GM18519 (cell line): ENCODE measurements around the gene SKP1.
"Not testable (repeated sequence)": the region's sequence is repeated elsewhere in the genome, so short reads cannot be mapped to it uniquely, and the experiment has no call there.

Experiments used
- ATAC-seq: cut with Tn5 transposase; IDR thresholded peaks from one replicate; pipeline ENCODE4 v1.9.1; 2021; ENCODE audit warnings: mild to moderate bottlenecking, moderate library complexity; ENCODE audit not compliant: unreplicated experiment, low FRiP score

Gene SKP1

GRCh38 chr5:134178096-134178419 lies 1.3 kb upstream of the SKP1 start:
- no peak for ATAC-seq

DNA sequence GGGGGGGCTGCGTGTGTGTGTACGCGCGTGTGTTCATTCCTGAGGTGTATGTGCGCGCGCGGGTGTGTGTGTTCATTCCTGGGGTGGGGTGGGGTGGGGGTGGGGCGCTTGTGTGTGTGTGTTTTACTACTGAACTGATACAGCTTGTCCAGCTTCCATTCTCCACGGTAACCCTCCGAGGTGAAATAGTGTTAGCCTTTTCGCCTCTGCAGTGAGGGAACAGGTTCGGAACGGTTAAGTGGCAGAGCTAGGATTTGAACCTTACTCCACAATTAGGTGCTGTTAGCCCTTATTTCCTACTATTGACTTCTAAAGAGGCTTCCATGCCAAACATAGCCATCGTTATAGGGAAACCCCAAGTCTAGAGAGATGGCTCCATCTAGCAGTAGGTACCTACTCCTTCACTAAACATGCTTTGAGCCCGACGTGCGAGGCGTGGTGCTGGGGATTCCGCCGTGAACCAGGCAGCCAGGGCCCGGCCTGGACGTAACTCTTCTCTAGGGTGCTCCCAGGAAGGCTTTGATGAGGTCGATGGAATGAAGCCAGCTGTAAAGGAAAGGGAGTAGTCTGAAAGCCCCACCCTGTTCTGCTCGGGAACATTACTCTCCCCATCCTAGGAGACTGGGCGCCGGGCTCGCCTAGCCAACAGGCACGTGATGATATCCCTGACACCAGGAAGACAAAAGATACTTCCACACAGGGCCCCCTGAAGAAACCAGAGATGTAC lies 782 bp upstream of the SKP1 start:
- ATAC-seq, result no peak

DNA sequence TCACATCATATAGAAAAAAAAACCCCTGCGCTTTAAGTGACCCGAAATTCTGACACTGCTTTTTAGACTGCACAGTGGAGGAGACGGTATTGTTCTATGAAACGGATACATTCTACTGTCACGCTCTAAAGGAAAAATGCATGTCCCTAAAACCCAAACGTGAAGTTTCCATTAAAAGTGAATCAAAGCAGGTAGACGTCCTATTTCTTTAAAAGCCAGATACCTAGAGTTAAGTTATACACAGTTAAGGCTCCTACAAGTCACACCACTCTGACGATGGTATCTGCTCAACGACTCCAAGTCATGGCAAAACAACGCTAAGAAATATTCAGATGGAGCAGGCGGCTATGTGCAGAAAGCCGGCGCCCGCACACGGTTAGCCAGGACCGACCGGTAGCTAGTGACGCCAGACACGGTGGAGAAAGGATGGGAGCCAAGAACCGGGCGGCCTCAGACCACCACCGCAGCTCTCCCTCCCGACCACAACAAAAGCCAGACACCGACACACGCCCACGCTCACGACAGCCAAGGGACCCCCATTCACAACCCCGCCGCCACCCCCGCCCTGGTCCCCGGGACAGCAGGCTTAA lies 734 bp downstream of the SKP1 start:
- ATAC-seq, result no peak

GRCh38 chr5:134174841-134175839 lies 1.6 kb downstream of the SKP1 start:
- ATAC-seq, result no peak

GRCh38 chr5:134171972-134172371 lies 4.8 kb downstream of the SKP1 start:
- no peak for ATAC-seq

DNA sequence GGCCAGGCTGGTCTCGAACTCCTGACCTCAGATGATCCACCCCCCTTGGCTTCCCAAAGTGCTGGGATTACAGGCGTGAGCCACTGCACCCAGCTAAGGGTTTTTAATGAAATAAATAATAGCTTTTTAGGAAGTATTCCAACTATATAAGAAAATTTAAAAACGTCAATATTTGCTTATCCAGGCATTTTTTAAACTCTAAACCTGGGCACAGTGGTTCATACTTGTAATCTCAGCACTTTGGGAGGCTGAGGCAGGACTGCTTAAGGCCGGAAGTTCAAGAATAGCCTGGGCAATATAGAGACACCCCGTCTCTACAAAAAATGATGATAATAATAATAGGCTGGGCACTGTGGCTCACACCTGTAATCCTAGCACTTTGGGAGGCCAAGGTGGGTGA lies 14.2 kb downstream of the SKP1 start:
- no peak for ATAC-seq

DNA sequence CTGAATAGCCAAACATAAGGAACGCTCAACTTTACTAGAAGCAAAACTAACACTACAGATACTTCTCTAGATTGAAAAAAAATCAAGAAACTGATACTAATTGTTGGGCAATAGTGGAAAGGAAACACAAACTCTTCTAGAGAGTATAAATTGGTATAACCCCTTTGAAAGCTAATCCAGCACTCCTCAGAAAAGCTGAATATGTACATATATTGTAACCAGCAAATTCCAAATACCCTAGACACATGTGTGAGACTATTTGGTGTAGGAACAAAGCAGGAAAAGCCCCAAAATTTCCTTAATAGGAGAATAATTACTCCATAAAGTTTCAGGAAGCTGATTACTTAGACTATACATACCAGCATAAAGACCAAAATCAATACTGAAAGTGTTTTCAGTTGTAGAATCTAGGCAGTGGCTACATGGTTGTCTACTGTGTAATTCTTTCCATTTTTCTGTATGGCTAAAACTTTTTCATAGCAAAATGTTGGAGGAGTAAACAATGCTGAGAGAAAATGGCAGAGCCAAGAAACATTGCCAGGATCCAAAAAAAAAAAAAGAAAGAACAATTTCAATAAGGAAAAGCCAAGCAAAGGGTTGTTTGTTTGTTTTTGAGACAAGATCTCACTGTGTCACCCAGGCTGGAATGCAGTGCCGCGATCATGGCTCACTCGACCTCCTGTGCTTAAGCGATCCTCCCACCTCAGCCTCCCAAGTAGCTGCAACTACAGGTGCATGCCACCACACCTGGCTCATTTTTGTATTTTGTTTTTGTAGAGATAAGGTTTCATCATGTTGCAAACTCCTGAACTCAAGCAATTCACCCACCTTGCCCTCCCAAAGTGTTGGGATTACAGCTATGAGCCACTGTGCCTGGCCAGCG lies 15.0 kb downstream of the SKP1 start:
- ATAC-seq, result no peak

DNA sequence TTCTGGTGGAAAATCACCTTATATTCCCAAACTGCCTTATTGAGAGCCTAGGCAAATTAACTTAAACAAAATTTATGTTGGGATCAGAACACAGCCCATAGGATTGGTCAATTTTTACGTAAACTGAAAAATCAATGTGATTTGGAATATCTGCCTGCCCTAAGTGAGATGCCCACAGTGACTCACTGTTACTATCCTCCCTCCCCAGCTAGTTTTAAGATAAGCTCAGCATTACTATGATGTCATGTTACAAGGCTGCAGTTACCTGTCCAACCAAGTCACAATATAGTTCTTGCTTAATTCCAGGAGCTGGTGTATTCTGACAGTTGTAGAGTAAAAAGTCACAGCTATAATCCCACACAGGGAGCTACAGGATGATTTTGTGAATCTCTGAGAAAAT lies 23.1 kb downstream of the SKP1 start:
- ATAC-seq, result no peak

GRCh38 chr5:134153241-134153640 lies 23.5 kb downstream of the SKP1 start:
- no peak for ATAC-seq

- not testable (repeated sequence) for ATAC-seq
These were observed 24.4 kb downstream of the SKP1 start for GRCh38 chr5:134152173-134152832.

DNA sequence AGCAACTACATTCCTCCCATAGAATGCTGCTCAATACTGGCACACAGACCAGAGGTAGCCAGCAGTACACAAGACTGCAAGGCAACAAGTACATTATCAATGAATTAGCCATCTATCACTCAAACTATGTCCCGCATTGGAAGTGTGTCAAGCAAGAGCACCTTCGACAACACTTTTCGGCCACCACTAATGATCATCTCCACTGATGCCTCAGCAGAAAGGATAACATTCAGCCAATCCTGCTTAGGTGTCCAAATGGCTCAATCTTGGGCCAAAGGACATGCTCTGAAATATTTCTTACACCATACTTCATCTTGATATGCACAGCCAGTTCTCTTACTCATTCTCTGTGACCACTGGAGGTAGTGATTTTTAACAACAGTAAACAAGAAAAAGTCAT lies 25.0 kb downstream of the SKP1 start:
- ATAC-seq, result no peak

DNA sequence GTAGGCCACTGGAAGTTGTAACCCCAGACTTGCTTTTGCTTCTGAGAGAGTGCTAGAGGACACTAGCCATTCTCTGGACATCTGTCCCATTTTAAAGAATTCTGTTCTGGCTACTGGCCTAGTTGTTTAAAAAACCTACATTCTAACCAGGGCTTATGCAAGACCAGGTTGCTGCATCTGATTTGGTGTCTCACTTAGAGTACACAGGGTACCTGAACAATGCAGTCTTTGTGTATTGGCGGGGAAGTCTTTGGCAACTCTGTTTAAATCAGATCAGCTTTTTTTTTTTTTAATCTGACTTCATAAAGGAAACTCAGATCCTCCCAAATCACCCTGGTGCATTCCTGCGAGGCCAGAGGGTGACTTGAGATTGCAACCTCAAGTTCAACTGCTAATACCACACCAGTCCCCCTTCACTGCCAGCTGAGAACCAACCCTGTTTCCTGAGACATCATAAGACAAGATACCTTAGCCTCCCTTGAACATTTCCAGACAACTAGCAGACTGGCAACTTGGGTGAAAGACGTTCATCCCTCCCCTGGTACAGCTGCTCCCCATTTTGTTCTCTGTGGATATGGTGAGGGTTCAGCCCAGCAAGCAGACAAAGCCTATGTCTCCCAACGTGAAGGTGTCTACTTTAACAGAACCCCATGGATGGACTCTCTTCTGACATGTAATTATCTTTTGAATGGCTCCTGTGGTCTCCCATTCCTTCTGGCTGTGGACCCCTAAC lies 27.0 kb downstream of the SKP1 start:
- no peak for ATAC-seq

DNA sequence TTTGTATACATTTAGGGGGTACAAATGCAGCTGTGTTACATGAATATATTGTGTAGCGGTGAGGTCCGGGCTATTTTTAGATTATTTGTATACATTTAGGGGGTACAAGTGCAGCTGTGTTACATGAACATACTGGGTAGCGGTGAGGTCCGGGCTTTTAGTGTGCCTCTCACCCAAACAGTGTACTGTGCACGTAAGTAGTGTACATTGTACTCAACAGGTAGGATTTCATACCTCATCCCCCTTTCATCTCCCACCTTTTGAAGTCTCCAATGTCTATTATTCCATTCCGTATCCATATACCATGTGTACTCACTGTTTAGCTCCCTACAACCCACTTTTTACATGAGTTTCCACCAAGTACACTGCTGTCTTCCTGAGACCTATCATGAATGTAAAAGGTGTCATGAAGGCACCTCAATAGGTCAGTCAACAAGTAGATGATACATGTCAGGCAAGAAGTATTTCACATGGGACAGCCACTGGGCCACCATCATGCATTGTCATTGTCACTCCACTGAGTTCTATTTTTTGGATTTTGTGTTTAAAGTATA lies 27.7 kb downstream of the SKP1 start:
- ATAC-seq, result no peak

- no peak for ATAC-seq
These were observed 28.4 kb downstream of the SKP1 start for GRCh38 chr5:134148316-134148715.

- ATAC-seq, result no peak
These were observed 29.9 kb downstream of the SKP1 start for GRCh38 chr5:134146651-134147518.

- ATAC-seq, result peak; percentile 50
These were observed 30.8 kb downstream of the SKP1 start for GRCh38 chr5:134145779-134146581.
